Testis (tissue), 2 donors: ENCODE data around the gene TIMP2.

Source experiments
- CTCF ChIP-seq, 3 experiments: fragments of 450-650 bp in 2 of 3; fragments of 200-600 bp in 1 of 3; sonication (generic) in 1 of 3; IDR thresholded peaks; one replicate each; pipeline ENCODE4 v1.5.1; 2016 to 2019; ENCODE audit warnings: antibody characterized with exemption in 3 of 3, mild to moderate bottlenecking in 2 of 3, moderate library complexity in 1 of 3
- POLR2A ChIP-seq: fragments of 450-650 bp; IDR thresholded peaks from one replicate; pipeline ENCODE4 v1.6.1; 2017; ENCODE audit warnings: antibody characterized with exemption, mild to moderate bottlenecking, moderate library complexity

GRCh38 chr17:78922816-78923498 lies 2.2 kb downstream of the TIMP2 start:
- TF ChIP-seq CTCF (IDR thresholded peaks at IDR 0.05) (no peak), POLR2A (no peak)
